Fibroblast of skin of left biceps (primary cell): ENCODE results near the gene MASP1.

Source experiments
- DNase-seq, 2 experiments: peaks; one replicate each; pipeline ENCODE4 v3.0.0-alpha.2; 2013; ENCODE audit warnings: low read depth in 2 of 2

The MASP1 gene

DNA sequence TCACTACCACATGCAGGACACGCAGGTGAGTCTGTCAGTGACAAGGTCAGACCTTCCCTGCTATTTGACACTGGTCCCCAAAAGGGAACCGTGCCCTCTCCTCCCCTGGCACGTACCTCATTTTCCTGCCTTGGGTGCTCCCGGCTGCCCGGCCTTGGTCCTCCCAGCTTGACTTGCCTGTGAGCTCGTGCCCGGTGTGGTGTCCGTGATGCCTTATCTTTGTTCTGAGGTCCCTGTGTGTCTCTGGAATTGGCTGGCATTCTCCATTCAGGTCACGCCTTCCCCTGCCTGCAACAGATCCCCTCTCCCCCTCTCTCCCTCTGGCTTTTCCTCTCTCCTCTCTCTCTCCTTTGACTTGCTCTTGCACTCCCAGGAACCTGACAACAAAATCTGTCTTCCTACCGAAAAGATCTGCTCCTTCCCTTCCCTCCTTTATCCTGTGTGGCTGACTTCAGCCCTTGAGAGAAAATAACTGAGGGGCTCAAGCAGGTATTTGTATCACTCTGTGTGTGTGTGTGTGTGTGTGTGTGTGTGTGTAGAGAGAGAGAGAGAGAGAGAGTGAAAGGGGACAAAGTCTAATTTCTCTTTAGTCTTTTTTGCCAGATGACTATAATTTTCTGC lies at the start of gene MASP1:
MASP1 (minus strand) TSS at position 226 of the 621 bp plus-strand sequence; CDS start at position 121, 105 bp downstream.
- DNase-seq, result no peak

GRCh38 chr3:187340578-187340977 lies 49.0 kb upstream of the MASP1 start:
- DNase-seq, result no peak

GRCh38 chr3:187336322-187336721 lies 44.8 kb upstream of the MASP1 start:
- no peak for DNase-seq

DNA sequence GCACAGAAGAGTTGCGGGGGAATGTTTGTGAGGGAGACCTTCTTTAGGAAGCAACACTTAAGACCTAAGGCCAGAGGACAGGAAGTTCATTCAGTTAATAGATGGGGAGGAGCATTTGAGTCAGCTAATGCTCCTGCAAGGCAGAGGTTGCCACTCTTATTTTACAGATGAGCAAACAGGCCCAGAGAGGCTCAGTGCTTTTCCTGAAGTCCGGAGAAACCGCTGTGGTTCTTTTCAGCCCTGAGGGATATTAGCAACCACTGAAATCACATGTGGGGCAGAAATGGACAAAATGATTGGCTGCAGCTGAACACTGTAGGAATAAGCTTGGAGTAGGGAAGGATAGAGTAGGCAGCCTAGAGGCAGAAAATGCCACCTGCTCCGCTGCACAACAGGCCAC lies 43.4 kb upstream of the MASP1 start:
- DNase-seq, result no peak

DNA sequence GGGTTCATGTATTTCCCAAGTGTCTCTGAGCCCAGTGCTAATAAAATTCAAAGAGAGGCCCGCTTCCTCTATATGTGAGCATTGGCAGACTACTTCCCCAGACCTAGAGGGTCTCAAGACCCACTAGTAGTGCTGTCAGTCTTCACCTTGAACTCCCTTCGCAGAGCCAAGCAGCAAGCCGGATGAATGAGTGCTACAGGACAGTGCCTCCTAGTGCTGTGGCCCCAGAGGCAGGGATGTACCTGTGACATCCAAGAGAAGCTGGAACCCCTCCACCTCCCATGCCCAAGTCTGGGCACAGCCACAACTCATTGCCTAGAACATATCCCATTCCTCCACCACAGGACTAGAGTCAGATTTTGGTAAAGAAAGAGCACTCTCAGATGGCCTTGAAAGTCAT lies 37.2 kb upstream of the MASP1 start:
- DNase-seq, result no peak

- no peak for DNase-seq
These were observed 36.3 kb upstream of the MASP1 start for GRCh38 chr3:187327845-187328244.

- DNase-seq, result no peak
These were observed 34.1 kb upstream of the MASP1 start for GRCh38 chr3:187325632-187326031.

DNA sequence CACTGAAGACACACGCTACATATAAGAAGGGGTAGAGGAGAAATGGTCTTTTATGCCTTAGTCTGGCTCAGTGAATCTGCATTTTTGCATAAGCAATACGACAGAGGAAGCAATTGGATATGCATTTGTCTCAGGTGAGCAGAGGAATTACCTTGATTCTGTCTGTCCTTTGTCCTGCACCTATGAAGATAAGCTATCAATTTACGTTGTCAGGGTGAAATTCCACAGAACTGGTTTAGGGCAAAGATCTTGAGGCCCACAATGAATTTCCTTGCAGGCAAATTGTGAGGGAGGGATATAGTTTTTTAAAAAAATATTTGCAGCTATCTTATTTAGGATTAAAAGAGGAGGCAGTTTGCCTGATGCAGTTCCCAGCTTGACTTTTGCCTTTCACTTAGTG lies 31.6 kb upstream of the MASP1 start:
- no peak for DNase-seq

DNA sequence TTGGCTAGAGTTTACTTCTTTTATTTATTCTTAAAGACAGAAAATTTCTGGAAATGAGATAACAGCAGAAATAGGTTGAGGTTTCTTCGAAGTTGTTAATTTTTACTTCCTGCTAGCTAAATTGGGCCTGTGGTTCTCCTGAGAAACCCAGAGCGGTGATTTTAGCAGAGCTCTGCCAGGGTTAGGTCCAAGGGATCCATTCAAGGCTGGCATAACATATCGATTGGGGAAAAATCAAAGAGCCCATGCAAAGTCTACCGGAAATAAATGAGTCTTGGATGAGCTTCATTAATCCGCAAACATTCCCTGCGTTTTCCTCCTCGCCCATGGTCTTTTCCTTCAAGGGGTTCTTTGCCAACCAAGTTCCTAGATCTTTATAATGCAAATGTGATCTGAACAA lies 30.8 kb upstream of the MASP1 start:
- DNase-seq, result no peak

- DNase-seq, result no peak
These were observed 30.2 kb upstream of the MASP1 start for GRCh38 chr3:187321766-187322165.

GRCh38 chr3:187319699-187320302 lies 28.3 kb upstream of the MASP1 start:
- DNase-seq, result peak; percentile 48 to 53

DNA sequence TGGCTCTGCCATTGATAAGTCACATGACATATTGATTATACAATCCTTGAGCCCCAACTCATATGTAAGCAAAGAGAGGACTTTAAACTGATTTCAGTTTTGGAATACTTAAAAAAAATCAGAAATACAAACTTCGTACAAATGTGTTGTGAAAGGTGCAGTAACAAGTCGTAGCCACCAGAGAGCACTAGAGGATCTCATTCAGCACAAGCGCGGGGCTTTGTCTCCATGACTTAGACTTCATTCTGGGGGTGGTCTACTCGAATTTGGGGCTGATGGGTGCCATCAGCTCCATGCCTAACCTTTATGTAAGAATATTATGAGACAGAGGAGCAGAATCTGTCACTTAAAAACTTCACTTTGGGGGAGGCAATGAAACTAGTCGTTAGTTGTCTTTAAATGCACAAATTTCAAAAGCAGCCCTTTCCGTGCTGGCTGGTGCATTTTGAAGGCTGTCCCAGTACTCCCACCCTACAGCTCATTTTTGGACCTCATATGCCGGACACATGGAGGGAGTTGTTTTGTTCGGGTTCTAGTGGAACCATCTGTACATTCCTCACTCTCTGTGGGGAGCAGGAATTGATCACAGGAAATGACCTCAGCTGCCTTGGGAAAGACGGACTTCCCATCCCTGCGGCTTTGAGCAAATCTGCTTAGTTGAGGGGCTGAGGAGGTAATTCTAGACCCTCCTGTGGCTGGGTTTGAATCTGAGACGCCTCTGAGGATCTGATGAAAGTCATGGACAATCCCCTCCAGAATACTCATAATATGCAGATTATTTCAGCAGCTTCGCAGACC lies 27.5 kb upstream of the MASP1 start:
- DNase-seq, result peak; percentile 70 to 71

GRCh38 chr3:187315872-187316271 lies 24.3 kb upstream of the MASP1 start:
- no peak for DNase-seq

- no peak for DNase-seq
These were observed 22.6 kb upstream of the MASP1 start for GRCh38 chr3:187314176-187314575.

- DNase-seq, result no peak
These were observed 19.5 kb upstream of the MASP1 start for GRCh38 chr3:187310954-187311470.

- no peak for DNase-seq
These were observed 18.7 kb upstream of the MASP1 start for GRCh38 chr3:187310226-187310625.

DNA sequence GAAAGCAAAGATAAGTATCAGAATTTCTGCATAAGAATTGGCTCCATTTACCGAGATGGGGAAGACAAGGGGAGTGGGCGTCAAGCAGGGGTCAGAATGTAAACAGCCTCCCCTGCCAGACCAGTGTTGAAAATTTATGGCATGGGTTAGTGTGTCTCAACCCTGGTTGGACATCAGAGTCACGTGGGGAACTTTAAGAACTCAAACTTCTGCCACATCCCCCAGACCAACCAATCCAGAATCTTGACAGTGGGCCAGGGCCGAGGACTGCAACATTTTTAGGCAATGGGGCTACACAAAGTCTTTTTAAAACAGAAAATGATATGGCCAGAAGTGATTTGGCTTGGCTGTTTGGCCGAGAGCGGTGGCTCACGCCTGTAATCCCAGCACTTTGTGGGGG lies 14.3 kb upstream of the MASP1 start:
- DNase-seq, result no peak

GRCh38 chr3:187299611-187300010 lies 8.1 kb upstream of the MASP1 start:
- no peak for DNase-seq

DNA sequence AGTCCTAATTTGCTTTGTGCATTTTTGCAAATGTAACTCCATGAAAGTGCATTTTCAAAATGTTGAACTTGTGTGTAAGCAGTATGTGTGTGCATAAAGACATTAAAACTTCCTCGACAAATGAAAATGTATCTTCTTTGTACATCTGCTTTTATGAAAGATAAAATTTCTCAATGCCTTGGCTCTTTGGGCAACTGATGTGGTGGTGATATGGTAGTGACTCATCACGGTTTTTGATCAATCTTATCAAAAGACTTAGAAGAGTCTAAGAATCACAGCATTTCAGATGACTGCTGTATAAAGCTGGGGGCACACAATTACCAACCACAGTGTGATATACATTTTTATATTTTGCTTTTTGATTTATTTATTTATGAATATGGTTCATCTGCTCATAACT lies 5.4 kb upstream of the MASP1 start:
- no peak for DNase-seq

DNA sequence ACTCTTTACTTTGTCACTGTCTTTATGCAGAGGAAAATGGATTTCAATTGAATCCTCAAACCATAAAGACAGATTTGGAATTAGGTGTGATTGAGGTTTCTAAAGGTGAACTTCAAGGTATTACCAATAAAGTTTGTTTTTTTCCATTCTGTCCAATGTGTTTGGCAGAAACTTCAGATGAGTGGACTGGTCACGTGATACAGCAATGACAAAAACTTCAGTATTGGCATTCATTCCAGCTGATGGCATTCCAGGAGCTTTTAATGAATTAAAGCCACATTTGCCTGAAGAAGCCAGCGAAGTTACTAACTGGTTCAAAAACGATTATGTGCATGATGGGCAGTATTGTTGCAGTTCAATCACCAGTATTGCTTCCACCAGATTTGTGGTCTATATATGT lies 4.5 kb upstream of the MASP1 start:
- no peak for DNase-seq

DNA sequence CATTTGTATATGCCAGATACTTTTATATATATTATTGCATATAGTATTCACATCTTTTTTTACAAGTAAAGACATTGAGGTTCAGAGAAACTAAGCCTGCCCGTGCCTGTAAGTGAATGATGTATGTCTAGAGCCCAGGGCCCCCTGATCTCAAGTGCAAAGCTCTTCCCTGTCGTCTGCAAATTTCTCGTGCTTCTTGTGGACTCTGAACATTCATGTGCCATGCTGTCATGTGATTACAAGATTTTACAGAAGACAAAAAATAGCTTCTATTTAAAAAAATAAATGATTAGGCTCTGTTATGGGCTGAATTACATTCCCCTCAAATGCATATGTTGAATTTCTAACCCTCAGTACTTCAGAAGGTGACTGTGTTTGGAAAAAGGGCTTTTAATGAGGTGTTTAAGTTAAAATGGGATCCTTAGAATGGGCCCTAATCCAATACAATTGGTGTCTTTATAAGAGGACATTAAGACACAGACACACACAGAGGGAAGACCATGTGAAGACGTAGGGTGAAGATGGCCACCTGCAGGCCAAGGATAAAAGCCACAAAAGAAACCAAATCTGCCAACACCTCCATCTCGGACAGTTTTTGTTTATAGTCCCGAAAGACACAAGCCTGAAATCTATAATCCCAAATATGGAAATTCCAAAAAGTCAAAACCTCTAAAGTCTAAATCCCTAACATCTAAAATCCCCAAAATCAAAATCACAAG lies 3.9 kb upstream of the MASP1 start:
- DNase-seq, result no peak
